Measurements from ENCODE around the gene SEL1L3.

The SEL1L3 gene

DNA sequence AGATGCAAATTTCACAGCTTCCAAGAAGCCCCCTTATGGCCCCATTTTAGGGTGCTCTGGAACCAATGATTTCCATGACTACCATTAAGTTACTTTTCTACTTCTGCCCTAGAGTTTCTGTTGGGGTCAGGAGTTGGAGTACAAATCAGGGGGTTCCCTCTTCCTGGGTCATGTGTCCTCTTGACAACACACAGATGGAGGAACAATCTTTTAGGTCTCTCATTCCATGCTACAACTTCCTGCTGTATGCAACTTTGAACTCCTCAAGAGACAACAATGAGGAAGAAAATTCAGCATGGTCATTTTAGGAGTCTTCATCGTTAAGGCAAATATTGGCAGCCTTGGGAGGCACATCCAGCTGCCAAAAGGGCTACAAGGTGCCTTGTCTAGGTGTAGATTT is 79.7 kb downstream of the SEL1L3 start:
- Histone ChIP-seq H3K27ac (no peak overlapping the region), H3K4me3 (ENCODE audit: low read depth, low read length) (no peak overlapping the region), H3K27me3 (ENCODE audit: insufficient read depth, low read depth, severe bottlenecking) (no peaks in the 10 kb centered on the region), H3K36me3 (peaks cover 23% of the 10 kb centered on the region), H3K9me3 (ENCODE audit: severe bottlenecking) (no peaks in the 10 kb centered on the region)
- no peak for DNase-seq
- TF ChIP-seq, protein P1, sequence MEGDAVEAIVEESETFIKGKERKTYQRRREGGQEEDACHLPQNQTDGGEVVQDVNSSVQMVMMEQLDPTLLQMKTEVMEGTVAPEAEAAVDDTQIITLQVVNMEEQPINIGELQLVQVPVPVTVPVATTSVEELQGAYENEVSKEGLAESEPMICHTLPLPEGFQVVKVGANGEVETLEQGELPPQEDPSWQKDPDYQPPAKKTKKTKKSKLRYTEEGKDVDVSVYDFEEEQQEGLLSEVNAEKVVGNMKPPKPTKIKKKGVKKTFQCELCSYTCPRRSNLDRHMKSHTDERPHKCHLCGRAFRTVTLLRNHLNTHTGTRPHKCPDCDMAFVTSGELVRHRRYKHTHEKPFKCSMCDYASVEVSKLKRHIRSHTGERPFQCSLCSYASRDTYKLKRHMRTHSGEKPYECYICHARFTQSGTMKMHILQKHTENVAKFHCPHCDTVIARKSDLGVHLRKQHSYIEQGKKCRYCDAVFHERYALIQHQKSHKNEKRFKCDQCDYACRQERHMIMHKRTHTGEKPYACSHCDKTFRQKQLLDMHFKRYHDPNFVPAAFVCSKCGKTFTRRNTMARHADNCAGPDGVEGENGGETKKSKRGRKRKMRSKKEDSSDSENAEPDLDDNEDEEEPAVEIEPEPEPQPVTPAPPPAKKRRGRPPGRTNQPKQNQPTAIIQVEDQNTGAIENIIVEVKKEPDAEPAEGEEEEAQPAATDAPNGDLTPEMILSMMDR (IDR thresholded peaks at IDR 0.05; ENCODE audit: low read depth, low read length), result no peak

DNA sequence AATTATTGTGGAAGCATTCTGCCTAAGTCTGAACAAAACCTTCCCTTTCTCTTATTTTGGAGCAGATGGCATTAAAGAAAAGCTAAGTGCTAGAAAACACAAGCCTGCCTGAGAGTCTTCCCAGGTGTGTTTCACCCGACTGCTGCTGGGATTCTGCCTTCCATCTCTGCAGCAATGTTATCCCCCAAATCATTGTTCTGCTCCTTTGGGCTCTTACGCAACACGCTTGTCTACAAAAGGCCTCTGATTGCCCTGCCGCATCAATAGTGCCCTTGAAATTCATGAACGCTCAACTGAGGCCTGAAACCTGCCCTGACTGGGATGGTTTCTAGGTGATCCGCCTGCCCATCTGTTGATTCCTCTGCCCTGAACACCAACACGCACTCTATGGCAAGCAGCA is 80.3 kb downstream of the SEL1L3 start:
- Histone ChIP-seq H3K9me3 (ENCODE audit: severe bottlenecking) (no peaks in the 10 kb centered on the region), H3K4me3 (ENCODE audit: low read depth, low read length) (no peak overlapping the region), H3K27ac (no peak overlapping the region), H3K36me3 (peaks cover 17% of the 10 kb centered on the region), H3K27me3 (ENCODE audit: insufficient read depth, low read depth, severe bottlenecking) (no peaks in the 10 kb centered on the region)
- TF ChIP-seq, protein P1 (IDR thresholded peaks at IDR 0.05; ENCODE audit: low read depth, low read length), result no peak
- no peak for DNase-seq

DNA sequence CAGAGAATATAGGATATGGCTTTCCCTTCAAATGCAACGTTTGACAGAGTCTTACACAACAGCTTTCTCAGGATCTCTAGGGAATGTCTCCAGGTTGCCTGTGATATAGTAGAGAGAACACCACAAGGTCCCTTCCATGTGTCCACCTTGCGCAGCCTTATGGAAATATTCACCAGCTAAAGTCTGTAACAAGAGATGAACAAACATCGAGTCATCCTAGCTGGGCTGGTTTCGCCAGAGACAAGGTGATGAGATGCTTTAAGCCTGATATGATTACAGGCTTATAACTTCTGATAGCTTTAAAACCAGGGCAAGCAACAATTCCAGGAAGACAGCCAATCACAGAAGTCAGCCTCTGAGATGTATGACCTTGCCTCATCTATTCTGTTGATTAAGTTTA is 83.8 kb downstream of the SEL1L3 start:
- no peak overlapping the region for H3K27ac ChIP-seq
- H3K4me3 ChIP-seq (ENCODE audit: low read depth, low read length), result no peak overlapping the region
- H3K36me3 ChIP-seq, result peaks cover 19% of the 10 kb centered on the region
- no peak for DNase-seq
- TF ChIP-seq, protein P1 (IDR thresholded peaks at IDR 0.05; ENCODE audit: low read depth, low read length), result no peak
- H3K27me3 ChIP-seq (ENCODE audit: insufficient read depth, low read depth, severe bottlenecking), result no peaks in the 10 kb centered on the region
- no peaks in the 10 kb centered on the region for H3K9me3 ChIP-seq (ENCODE audit: severe bottlenecking)

DNA sequence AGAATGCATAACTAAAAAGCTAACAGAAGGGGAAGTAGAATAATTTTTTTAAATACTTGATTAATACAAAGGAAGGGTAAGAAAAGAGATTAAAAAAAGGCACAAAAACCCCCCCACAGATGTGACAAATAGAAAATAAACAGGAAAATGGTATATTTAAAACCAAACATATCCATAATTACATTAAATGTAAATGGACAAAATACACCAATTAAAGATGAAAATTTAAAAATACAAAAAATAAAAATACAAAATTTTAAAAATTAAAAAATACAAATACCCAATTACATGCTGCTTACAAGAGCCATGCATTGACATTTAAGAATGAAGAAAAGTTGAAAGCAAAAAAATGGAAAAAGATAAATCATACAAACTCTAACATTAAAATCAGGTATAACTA is 86.0 kb downstream of the SEL1L3 start:
- peaks cover 14% of the 10 kb centered on the region for H3K36me3 ChIP-seq
- TF ChIP-seq, protein P1 (IDR thresholded peaks at IDR 0.05; ENCODE audit: low read depth, low read length), result no peak

DNA sequence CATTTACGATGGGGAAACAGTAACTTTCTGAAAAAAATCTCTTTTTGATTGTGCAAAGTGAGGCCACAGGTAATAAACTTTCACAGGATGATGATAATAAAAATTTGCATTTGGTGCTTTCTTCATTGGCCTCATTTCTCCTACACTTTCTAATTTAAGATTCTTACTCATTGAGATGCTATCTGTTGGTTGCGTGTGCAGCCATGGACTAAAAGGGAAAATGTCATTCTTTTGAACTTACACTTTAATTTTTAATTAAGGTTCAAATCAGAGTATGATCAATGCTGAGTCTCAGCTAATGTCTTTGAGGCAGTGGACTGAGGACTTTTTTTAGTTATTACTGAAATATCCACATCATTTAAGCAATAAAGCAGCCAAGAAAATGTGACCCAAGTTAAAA is 87.6 kb downstream of the SEL1L3 start:
- Histone ChIP-seq H3K9me3 (ENCODE audit: severe bottlenecking) (no peaks in the 10 kb centered on the region), H3K27me3 (ENCODE audit: insufficient read depth, low read depth, severe bottlenecking) (no peaks in the 10 kb centered on the region), H3K4me3 (ENCODE audit: low read depth, low read length) (no peak overlapping the region), H3K27ac (no peak overlapping the region), H3K36me3 (peaks cover 7% of the 10 kb centered on the region)
- no peak for DNase-seq
- TF ChIP-seq, protein P1 (IDR thresholded peaks at IDR 0.05; ENCODE audit: low read depth, low read length), result no peak

More for the DNA sequence above, 86.0 kb downstream of the SEL1L3 start:
- no peak overlapping the region for H3K27ac ChIP-seq
- DNase-seq, result no peak
- no peaks in the 10 kb centered on the region for H3K27me3 ChIP-seq (ENCODE audit: insufficient read depth, low read depth, severe bottlenecking)
- no peak overlapping the region for H3K4me3 ChIP-seq (ENCODE audit: low read depth, low read length)
- H3K9me3 ChIP-seq (ENCODE audit: severe bottlenecking), result no peaks in the 10 kb centered on the region

DNA sequence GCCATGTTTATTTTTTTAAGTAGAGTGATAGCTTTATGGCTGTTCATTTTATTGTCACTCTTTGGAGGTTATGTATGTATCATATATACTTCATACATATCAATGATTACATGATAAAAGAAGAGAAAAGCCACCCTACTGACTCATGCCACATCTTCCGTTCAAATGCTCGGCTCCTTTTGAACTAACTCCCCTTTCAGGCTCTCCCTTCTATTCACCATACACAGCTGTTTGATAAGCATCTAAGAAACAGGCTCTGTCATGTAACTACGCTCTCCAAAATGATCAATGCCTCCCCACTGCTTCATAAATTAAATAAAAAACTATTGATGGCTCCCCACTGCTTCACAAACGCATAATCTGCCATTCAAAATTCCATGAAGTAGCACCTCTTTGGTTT is 89.4 kb downstream of the SEL1L3 start:
- Histone ChIP-seq H3K27ac (no peak overlapping the region), H3K4me3 (ENCODE audit: low read depth, low read length) (no peak overlapping the region), H3K9me3 (ENCODE audit: severe bottlenecking) (no peaks in the 10 kb centered on the region), H3K36me3 (peaks cover 7% of the 10 kb centered on the region), H3K27me3 (ENCODE audit: insufficient read depth, low read depth, severe bottlenecking) (no peaks in the 10 kb centered on the region)
- TF ChIP-seq, protein P1 (IDR thresholded peaks at IDR 0.05; ENCODE audit: low read depth, low read length), result no peak
- DNase-seq, result no peak

All from WERI-Rb-1 (cell line).